ENCODE measurements around the gene FBRS.

DNA sequence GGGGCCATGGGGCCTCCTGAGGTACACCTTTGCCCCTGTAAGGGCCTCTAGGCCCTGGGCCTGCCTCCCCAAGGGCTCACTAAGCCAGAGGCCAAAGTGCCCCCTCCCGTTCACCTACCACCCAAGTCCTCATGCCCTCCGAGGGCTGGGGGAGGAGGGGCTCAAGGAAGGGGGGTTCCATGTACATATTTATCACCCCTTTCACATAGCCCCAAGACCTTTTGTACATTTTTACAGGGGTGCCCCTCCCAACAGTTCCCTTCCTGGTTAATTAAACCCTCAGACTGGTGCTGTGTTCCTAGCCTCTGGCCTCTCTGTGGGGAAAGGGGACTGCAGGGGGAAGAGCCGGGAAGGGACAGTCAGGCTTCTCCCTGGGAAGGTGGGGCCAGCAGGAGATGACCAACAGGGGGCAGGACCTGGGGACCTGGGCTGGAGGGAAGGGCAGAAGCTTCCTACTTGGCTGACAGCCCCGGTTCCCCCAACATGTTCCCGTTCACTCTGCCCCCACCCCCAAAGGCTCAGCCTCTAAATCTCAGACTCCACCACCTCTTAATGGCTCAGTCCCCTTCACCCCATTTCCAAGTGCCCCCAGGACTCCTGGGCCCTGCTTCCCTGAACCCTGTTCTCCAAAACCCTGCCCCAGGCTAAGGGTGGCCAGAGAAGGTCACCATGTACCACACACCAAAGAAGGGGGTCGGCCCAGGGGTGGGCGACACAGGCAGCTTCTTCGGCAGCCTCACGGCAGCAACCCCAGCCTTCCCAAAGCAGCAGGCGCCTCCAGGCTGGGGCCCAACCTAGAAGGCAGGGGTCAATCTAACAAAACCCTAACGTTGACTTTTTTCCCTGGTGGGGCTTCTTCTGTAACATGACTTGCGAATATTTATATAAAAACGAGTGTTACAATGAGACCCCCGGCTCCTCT, 11.9 kb downstream of the FBRS start:
- TF ChIP-seq, protein P1, sequence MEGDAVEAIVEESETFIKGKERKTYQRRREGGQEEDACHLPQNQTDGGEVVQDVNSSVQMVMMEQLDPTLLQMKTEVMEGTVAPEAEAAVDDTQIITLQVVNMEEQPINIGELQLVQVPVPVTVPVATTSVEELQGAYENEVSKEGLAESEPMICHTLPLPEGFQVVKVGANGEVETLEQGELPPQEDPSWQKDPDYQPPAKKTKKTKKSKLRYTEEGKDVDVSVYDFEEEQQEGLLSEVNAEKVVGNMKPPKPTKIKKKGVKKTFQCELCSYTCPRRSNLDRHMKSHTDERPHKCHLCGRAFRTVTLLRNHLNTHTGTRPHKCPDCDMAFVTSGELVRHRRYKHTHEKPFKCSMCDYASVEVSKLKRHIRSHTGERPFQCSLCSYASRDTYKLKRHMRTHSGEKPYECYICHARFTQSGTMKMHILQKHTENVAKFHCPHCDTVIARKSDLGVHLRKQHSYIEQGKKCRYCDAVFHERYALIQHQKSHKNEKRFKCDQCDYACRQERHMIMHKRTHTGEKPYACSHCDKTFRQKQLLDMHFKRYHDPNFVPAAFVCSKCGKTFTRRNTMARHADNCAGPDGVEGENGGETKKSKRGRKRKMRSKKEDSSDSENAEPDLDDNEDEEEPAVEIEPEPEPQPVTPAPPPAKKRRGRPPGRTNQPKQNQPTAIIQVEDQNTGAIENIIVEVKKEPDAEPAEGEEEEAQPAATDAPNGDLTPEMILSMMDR (IDR thresholded peaks at IDR 0.05) = no peak
- no peak for TF ChIP-seq POLR2A (IDR thresholded peaks at IDR 0.05)

Measured in right lobe of liver (tissue), 4 donors.